Spleen (tissue), 13 donors: ENCODE measurements around the gene PRPF4. TPM values are rescaled to one million over a fixed set of nuclear protein-coding genes. Genes with fewer than 3 reads are reported as not detected.

Experiments
- DNase-seq: peaks from one replicate; pipeline ENCODE4 v3.0.0-alpha.2; 2020
- H3K27ac ChIP-seq, 8 donors: fragments of 200-600 bp; sonication (generic) in 7 of 8; 1 replicate in 4 of 8; 2 replicates in 4 of 8; pipeline versions ENCODE4 v1.5.0 to v1.8.0; 2016 to 2021; ENCODE audit warnings: inconsistent platforms in 4 of 8, mild to moderate bottlenecking in 4 of 8, moderate library complexity in 1 of 8
- H3K27me3 ChIP-seq, 7 donors: fragments of 200-600 bp; sonication (generic) in 6 of 7; replicated peaks in 1 of 7; 1 replicate in 4 of 7; 2 replicates in 3 of 7; pipeline versions ENCODE4 v1.5.0 to v1.8.0; 2016 to 2021; ENCODE audit warnings: inconsistent platforms in 3 of 7, mild to moderate bottlenecking in 1 of 7
- H3K36me3 ChIP-seq, 6 donors: fragments of 200-600 bp; sonication (generic) in 5 of 6; 1 replicate in 4 of 6; 2 replicates in 2 of 6; pipeline versions ENCODE4 v1.5.0 to v1.8.0; 2016 to 2021; ENCODE audit warnings: inconsistent platforms in 2 of 6
- H3K4me1 ChIP-seq, 6 donors: fragments of 200-600 bp; sonication (generic) in 5 of 6; 1 replicate in 3 of 6; 2 replicates in 3 of 6; pipeline versions ENCODE4 v1.5.0 to v1.8.0; 2016 to 2021; ENCODE audit warnings: inconsistent platforms in 3 of 6
- H3K4me3 ChIP-seq, 8 donors: fragments of 200-600 bp; sonication (generic) in 7 of 8; 1 replicate in 4 of 8; 2 replicates in 4 of 8; pipeline versions ENCODE4 v1.5.0 to v1.8.0; 2016 to 2021; ENCODE audit warnings: inconsistent platforms in 4 of 8, mild to moderate bottlenecking in 4 of 8, moderate library complexity in 2 of 8
- H3K9me3 ChIP-seq, 8 donors: fragments of 200-600 bp; sonication (generic) in 7 of 8; 1 replicate in 4 of 8; 2 replicates in 4 of 8; pipeline versions ENCODE4 v1.5.0 to v1.8.0; 2016 to 2021; ENCODE audit warnings: inconsistent platforms in 4 of 8
- CTCF ChIP-seq, 11 experiments: fragments of 200-600 bp in 7 of 11; fragments of 450-650 bp in 4 of 11; sonication (generic) in 4 of 11; IDR thresholded peaks in 8 of 11; conservative IDR thresholded peaks in 3 of 11; 1 replicate in 7 of 11; 2 replicates in 4 of 11; pipeline versions ENCODE4 v1.4.0 to v1.8.0; 2016 to 2021; ENCODE audit warnings: antibody characterized with exemption in 11 of 11, inconsistent platforms in 4 of 11, mild to moderate bottlenecking in 1 of 11
- POLR2A ChIP-seq, 3 donors: fragments of 450-650 bp; IDR thresholded peaks; one replicate each; pipeline ENCODE4 v1.5.1; 2017; ENCODE audit warnings: antibody characterized with exemption in 3 of 3, mild to moderate bottlenecking in 1 of 3
- POLR2AphosphoS5 ChIP-seq, 3 donors: sonication (generic); formaldehyde crosslinking; IDR thresholded peaks; one replicate each; pipeline ENCODE4 v1.5.1; 2017; ENCODE audit warnings: antibody characterized with exemption in 3 of 3
- WGBS, 5 donors: extraction: QIAGEN DNeasy Blood & Tissue Kit in 3 of 5; methylation state at CpG; one replicate each; pipeline versions ENCODE4 v1.1.5 to v1.1.7; 2013 to 2018; 5-methylcytosine and 5-hydroxymethylcytosine counted together
- intact Hi-C: fragments of 100-400 bp; cut with DNase I; formaldehyde crosslinking; loops from one replicate; pipeline ENCODE4 v1.15.0; 2023; ENCODE audit warnings: low total_unique reads
- long read RNA-seq, 2 donors: transcript quantifications; one replicate each; lab custom pipeline, GENCODE V29; 2026
- polyA plus RNA-seq, 3 donors: library from polyadenylated mRNA; stranded (reverse); fragments of 200-250 nt; gene quantifications; one replicate each; pipeline ENCODE4 v1.2.1, GENCODE V29; 2013
- total RNA-seq, 7 donors: library from RNA; depleted of rRNA in 3 of 7; stranded (reverse); fragments of >200 nt in 3 of 7; fragmentation: NEBNext Ultra II Directional in 4 of 7; extraction: Animal tissue kit (Norgen Biotek cat#: 25700) in 4 of 7; gene quantifications; one replicate each; pipeline versions ENCODE4 v1.1.0 to v1.2.1, GENCODE V29; 2016 to 2021
- donor health status: healthy with polysubstance abuse.
- donor health status: DM: no; HTN: no; CAD: no; lungs with moderate emphysema.
- donor health status: DM: no; HTN: no; CAD: no.
- donor health status: Bipolar disorder and iron deficiency.
- donor health status: healthy.
- donor health status: DM: no; HTN: no; CAD: no.
- donor health status: DM: yes; HTN: yes; CAD: no.

PRPF4 gene
- 10 to 100 TPM; 13.5 to 20.2 (median 17.5) TPM for total RNA-seq
- polyA plus RNA-seq: 10 to 100 TPM in 2 of 3 donors, 1 to 10 TPM in 1; 7.7 to 12.4 (median 10.5) TPM
- long read RNA-seq, donor 1, partial matches to known transcripts: 0 of 4 reads
- long read RNA-seq, donor 1, other reads (novel, unspliced or antisense): 0 of 4 reads
- long read RNA-seq, donor 2, partial matches to known transcripts: 0 of 5 reads
- long read RNA-seq, donor 2, other reads (novel, unspliced or antisense): 0 of 5 reads

- WGBS, 5 donors: 0 to 1% (median 0%) methylated on average over 18 to 63 of the region's 63 CpGs
- peak within 1 kb of the TSS; percentile 91 to 98 (median 94) for H3K27ac ChIP-seq
- peak; percentile 99 to 100 (median 100) for TF ChIP-seq POLR2AphosphoS5 (IDR thresholded peaks at IDR 0.05)
- TF ChIP-seq POLR2A (IDR thresholded peaks at IDR 0.05): peak; percentile 71 to 91 (median 88)
- peak in 4 of 11 experiments; percentile 12 to 41 (median 26) for TF ChIP-seq CTCF (IDR thresholded peaks at IDR 0.05 in 8 of 11, conservative IDR thresholded peaks at IDR 0.05 in 3 of 11)
Measured at GRCh38 chr9:113275157-113276131, at the start of gene PRPF4, which contains the start of gene CDC26. TSS of gene PRPF4 (plus strand) at chr9:113275658. CDS start at chr9:113275744, 86 bp downstream. TSS of gene CDC26 (minus strand) at chr9:113275572. CDS start at chr9:113272507, 3,065 bp downstream.

DNA sequence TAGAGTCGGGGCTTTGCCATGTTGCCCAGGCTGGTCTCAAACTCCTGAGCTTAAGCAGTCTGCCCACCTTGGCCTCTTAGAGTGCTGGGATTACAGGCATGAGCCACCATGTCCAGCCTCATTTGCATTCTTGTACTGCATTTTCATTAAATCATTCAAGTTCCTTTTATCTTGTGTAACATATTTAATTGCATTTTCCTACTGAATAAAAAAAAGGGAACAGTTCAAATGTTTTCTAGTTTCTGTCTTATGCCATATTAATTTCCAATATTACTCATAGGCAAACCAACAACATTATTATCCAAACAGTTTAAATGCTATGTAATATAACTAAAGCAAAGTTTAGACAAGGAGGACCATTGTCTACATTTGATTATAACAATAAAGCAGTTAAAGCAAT lies 48.0 kb upstream of the PRPF4 start:
- H3K4me3 ChIP-seq: no peak overlapping the region
- no peaks in the 10 kb centered on the region for H3K27me3 ChIP-seq
- no peaks in the 10 kb centered on the region for H3K9me3 ChIP-seq
- WGBS, 5 donors: 0 to 96% (median 39%) methylated on average over 1 of the region's 1 CpG
- peaks cover 0 to 76% (median 20%) of the 10 kb centered on the region in 6 donors for H3K4me1 ChIP-seq
- no peak for TF ChIP-seq POLR2A (IDR thresholded peaks at IDR 0.05)
- no peak for TF ChIP-seq POLR2AphosphoS5 (IDR thresholded peaks at IDR 0.05)
- TF ChIP-seq CTCF (IDR thresholded peaks at IDR 0.05 in 8 of 11, conservative IDR thresholded peaks at IDR 0.05 in 3 of 11): no peak
- peaks cover 0 to 8% (median 0%) of the 10 kb centered on the region in 6 donors for H3K36me3 ChIP-seq
- H3K27ac ChIP-seq: peak overlapping the region in 2 of 8 donors; percentile 4 to 52
- no peak for DNase-seq
- intact Hi-C loops: loop anchor here (10.0 kb wide), 1 partner anchor 47 kb away; the partner anchor contains the start of genes CDC26 and PRPF4

More at GRCh38 chr9:113275157-113276131, at the start of gene PRPF4, which contains the start of gene CDC26:
- Histone ChIP-seq H3K36me3 (peaks cover 0 to 71% (median 50%) of the 10 kb centered on the region in 6 donors), H3K4me1 (peaks cover 24 to 60% (median 37%) of the 10 kb centered on the region in 6 donors), H3K9me3 (no peaks in the 10 kb centered on the region), H3K27me3 (no peaks in the 10 kb centered on the region), H3K4me3 (peak within 1 kb of the TSS; percentile 74 to 90 (median 80))
- intact Hi-C loops: loop anchor here (10.0 kb wide), 2 partner anchors 51 to 379 kb away; partner anchors contain the start of genes FKBP15 and SLC31A1
- peak; percentile 98 for DNase-seq

- Histone ChIP-seq H3K27me3 (no peaks in the 10 kb centered on the region), H3K4me1 (peaks cover 5 to 76% (median 21%) of the 10 kb centered on the region in 6 donors), H3K36me3 (peaks cover 0 to 8% (median 0%) of the 10 kb centered on the region in 6 donors), H3K9me3 (no peaks in the 10 kb centered on the region), H3K27ac (peak overlapping the region in 1 of 8 donors; percentile 52), H3K4me3 (no peak overlapping the region)
- no peak for DNase-seq
- intact Hi-C loops: loop anchor here (10.0 kb wide), 1 partner anchor 47 kb away; the partner anchor contains the start of genes CDC26 and PRPF4
- 48 to 65% (median 61%) methylated on average over 3 of the region's 3 CpGs for WGBS, 5 donors
- TF ChIP-seq POLR2A (IDR thresholded peaks at IDR 0.05) (no peak), CTCF (IDR thresholded peaks at IDR 0.05 in 8 of 11, conservative IDR thresholded peaks at IDR 0.05 in 3 of 11) (no peak), POLR2AphosphoS5 (IDR thresholded peaks at IDR 0.05) (no peak)
Measured at GRCh38 chr9:113228130-113228665, 47.3 kb upstream of the PRPF4 start.
